Measurements from ENCODE around the gene SYNE1.

- TF ChIP-seq, protein P1, sequence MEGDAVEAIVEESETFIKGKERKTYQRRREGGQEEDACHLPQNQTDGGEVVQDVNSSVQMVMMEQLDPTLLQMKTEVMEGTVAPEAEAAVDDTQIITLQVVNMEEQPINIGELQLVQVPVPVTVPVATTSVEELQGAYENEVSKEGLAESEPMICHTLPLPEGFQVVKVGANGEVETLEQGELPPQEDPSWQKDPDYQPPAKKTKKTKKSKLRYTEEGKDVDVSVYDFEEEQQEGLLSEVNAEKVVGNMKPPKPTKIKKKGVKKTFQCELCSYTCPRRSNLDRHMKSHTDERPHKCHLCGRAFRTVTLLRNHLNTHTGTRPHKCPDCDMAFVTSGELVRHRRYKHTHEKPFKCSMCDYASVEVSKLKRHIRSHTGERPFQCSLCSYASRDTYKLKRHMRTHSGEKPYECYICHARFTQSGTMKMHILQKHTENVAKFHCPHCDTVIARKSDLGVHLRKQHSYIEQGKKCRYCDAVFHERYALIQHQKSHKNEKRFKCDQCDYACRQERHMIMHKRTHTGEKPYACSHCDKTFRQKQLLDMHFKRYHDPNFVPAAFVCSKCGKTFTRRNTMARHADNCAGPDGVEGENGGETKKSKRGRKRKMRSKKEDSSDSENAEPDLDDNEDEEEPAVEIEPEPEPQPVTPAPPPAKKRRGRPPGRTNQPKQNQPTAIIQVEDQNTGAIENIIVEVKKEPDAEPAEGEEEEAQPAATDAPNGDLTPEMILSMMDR (IDR thresholded peaks at IDR 0.05): no peak
- TF ChIP-seq POLR2A (IDR thresholded peaks at IDR 0.05): no peak
These were observed 48.7 kb downstream of the SYNE1 start for GRCh38 chr6:152588456-152588855.

Measured in heart left ventricle (tissue), 13 donors.